ENCODE measurements around the gene ASS1. TPM values are rescaled to one million over a fixed set of nuclear protein-coding genes. Genes with fewer than 3 reads are reported as not detected.

Gene ASS1
- total and polyA plus RNA-seq, 2 of the 13 experiments (the other 11 are each of a cell fraction or from before 2014, with no cell fraction given), result 77.6 to 122 TPM

DNA sequence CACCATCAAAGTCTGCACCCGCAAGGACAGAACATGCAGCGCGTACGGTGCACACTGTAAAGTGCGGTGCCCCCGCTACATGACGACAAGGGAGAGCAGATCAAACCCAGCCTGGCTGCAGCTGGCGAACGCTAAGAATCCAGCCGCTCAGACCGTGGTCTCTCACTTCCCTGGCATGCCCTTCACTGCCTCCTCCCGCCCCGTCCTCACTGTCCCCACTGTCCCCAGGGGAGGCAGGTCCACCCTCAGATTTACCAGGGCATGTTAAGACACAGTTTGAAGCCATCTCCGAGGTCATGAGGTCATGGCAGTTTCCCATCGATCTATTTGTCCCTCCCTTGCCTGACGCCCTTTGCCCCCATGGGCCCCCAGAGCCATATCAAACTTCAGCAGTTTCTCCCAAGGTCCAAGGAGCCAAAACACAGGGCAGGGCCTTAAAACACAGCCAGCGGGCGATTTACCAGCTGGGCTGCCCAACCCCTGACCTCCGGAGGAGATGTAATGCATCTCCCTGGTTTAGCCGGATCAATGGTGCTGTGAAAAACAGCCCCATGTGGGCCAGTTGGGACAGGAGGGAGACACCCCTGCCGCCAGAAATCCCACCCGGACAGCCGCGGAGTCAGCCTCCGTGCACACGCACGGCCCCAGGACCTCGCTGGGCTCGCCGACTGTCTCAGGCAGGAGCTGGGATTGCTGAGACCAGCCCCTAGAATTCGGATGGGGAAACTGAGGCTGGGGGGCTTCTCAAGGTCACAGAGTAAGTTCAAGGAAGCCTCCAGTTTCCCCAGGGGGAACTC, 82.3 kb downstream of the ASS1 start (continued):
- TF ChIP-seq, protein P1, sequence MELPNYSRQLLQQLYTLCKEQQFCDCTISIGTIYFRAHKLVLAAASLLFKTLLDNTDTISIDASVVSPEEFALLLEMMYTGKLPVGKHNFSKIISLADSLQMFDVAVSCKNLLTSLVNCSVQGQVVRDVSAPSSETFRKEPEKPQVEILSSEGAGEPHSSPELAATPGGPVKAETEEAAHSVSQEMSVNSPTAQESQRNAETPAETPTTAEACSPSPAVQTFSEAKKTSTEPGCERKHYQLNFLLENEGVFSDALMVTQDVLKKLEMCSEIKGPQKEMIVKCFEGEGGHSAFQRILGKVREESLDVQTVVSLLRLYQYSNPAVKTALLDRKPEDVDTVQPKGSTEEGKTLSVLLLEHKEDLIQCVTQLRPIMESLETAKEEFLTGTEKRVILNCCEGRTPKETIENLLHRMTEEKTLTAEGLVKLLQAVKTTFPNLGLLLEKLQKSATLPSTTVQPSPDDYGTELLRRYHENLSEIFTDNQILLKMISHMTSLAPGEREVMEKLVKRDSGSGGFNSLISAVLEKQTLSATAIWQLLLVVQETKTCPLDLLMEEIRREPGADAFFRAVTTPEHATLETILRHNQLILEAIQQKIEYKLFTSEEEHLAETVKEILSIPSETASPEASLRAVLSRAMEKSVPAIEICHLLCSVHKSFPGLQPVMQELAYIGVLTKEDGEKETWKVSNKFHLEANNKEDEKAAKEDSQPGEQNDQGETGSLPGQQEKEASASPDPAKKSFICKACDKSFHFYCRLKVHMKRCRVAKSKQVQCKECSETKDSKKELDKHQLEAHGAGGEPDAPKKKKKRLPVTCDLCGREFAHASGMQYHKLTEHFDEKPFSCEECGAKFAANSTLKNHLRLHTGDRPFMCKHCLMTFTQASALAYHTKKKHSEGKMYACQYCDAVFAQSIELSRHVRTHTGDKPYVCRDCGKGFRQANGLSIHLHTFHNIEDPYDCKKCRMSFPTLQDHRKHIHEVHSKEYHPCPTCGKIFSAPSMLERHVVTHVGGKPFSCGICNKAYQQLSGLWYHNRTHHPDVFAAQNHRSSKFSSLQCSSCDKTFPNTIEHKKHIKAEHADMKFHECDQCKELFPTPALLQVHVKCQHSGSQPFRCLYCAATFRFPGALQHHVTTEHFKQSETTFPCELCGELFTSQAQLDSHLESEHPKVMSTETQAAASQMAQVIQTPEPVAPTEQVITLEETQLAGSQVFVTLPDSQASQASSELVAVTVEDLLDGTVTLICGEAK (IDR thresholded peaks at IDR 0.05), result no peak
- TF ChIP-seq, protein P1 (CRISPR knock-in tag; IDR thresholded peaks at IDR 0.05), result 0 out of 2 replicates have a peak, but pooled peaks have one; percentile 26
- TF ChIP-seq PCBP2 (optimal IDR thresholded peaks at IDR 0.05; ENCODE audit: low read depth, low read length, poor library complexity, severe bottlenecking) (no peak), STAT6 (CRISPR knock-in tag; IDR thresholded peaks at IDR 0.05; ENCODE audit: borderline replicate concordance) (no peak), SETDB1 (CRISPR knock-in tag; IDR thresholded peaks at IDR 0.05; ENCODE audit: borderline replicate concordance) (no peak), ZNF337 (CRISPR knock-in tag; IDR thresholded peaks at IDR 0.05; ENCODE audit: borderline replicate concordance, low read depth) (no peak), NFE2L2 (IDR thresholded peaks at IDR 0.05; ENCODE audit: low read length) (no peak), GZF1 (CRISPR knock-in tag; IDR thresholded peaks at IDR 0.05) (peak; percentile 29; the same call in 1 of the 2 replicates), RBM39 (IDR thresholded peaks at IDR 0.05; ENCODE audit: low read depth, low read length, poor library complexity, severe bottlenecking) (no peak), EP300 (IDR thresholded peaks at IDR 0.05; ENCODE audit: low read depth in 2 of 2, low read length in 2 of 2) (peak in 1 of 2 experiments; percentile 87; a peak in 2 of 4 replicates), EP300 (CRISPR knock-in tag; IDR thresholded peaks at IDR 0.05; ENCODE audit: borderline replicate concordance) (no peak), ZNF530 (CRISPR knock-in tag; IDR thresholded peaks at IDR 0.05; ENCODE audit: low read depth) (no peak), ZNF251 (CRISPR knock-in tag; IDR thresholded peaks at IDR 0.05) (no peak), ZNF296 (CRISPR knock-in tag; conservative IDR thresholded peaks at IDR 0.05) (no peak), HOXD1 (CRISPR knock-in tag; IDR thresholded peaks at IDR 0.05) (no peak)
- TF ChIP-seq, protein P2, sequence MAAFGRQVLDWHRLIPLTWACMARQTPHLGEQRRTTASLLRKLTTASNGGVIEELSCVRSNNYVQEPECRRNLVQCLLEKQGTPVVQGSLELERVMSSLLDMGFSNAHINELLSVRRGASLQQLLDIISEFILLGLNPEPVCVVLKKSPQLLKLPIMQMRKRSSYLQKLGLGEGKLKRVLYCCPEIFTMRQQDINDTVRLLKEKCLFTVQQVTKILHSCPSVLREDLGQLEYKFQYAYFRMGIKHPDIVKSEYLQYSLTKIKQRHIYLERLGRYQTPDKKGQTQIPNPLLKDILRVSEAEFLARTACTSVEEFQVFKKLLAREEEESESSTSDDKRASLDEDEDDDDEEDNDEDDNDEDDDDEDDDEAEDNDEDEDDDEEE (CRISPR knock-in tag; IDR thresholded peaks at IDR 0.05), result no peak

Measured in HepG2 (cell line).